Measurements from ENCODE around the gene EFCAB12. TPM values are rescaled to one million over a fixed set of nuclear protein-coding genes. Genes with fewer than 3 reads are reported as not detected.
A peak's percentile ranks its signal among the peaks of the same experiment; 100 is the strongest.

EFCAB12 gene
- total RNA-seq, 2 experiments from 2014 or later: 1.1 to 2.5 TPM

GRCh38 chr3:129422897-129423296 lies 5.5 kb downstream of the EFCAB12 start:
- ChIA-PET CTCF (ENCODE audit: unreplicated experiment) (no interaction called here), POLR2A (interaction anchor here (0.6 to 1.6 kb wide), 6 partner anchors 8 to 693 kb away, joined by 3 to 5 read pairs (median 4); no protein-coding TSS in a partner anchor)
- H3K4me1 ChIP-seq (ENCODE audit: insufficient read depth, low read length, poor library complexity, severe bottlenecking): peaks cover 24% of the 10 kb centered on the region
- no peak for TF ChIP-seq CTCF (conservative IDR thresholded peaks at IDR 0.05; ENCODE audit: low read length)
- no peak for TF ChIP-seq EZH2phosphoT487 (IDR thresholded peaks at IDR 0.05; ENCODE audit: borderline replicate concordance, low read depth, low read length)
- peaks cover 11% of the 10 kb centered on the region for H3K36me3 ChIP-seq (ENCODE audit: insufficient read depth, low read length)
- H2AFZ ChIP-seq (ENCODE audit: low read length): no peak overlapping the region
- DNase-seq (ENCODE audit: low spot score): no peak
- H3K4me2 ChIP-seq (ENCODE audit: low read length): no peak overlapping the region
- H3K9me3 ChIP-seq (ENCODE audit: low read length): peaks cover 7% of the 10 kb centered on the region; the same call in 1 of the 2 replicates
- H3K27ac ChIP-seq (ENCODE audit: low read depth, low read length, poor library complexity, severe bottlenecking): no peak overlapping the region
- no TSS peak for BruUV-seq (replicated peaks)
- H3K79me2 ChIP-seq (ENCODE audit: insufficient read depth, low read depth, low read length): no peaks in the 10 kb centered on the region
- H3K9me2 ChIP-seq (ENCODE audit: insufficient read depth, low read length): no peaks in the 10 kb centered on the region
- H4K20me1 ChIP-seq (ENCODE audit: insufficient read depth, low read length): no peaks in the 10 kb centered on the region
- H3K4me3 ChIP-seq (ENCODE audit: low read depth, low read length, poor library complexity, severe bottlenecking): no peak overlapping the region
- intact Hi-C loops (cut with micrococcal nuclease; ENCODE audit: unreplicated experiment): no loop called here

- Histone ChIP-seq H2AFZ (ENCODE audit: low read length) (no peak overlapping the region), H3K4me3 (ENCODE audit: low read depth, low read length, poor library complexity, severe bottlenecking) (no peak overlapping the region), H3K9me3 (ENCODE audit: low read length) (peaks cover 7% of the 10 kb centered on the region; the same call in 1 of the 2 replicates), H3K36me3 (ENCODE audit: insufficient read depth, low read length) (peaks cover 8% of the 10 kb centered on the region; the same call in 1 of the 2 replicates), H3K4me1 (ENCODE audit: insufficient read depth, low read length, poor library complexity, severe bottlenecking) (peaks cover 24% of the 10 kb centered on the region), H3K79me2 (ENCODE audit: insufficient read depth, low read depth, low read length) (no peaks in the 10 kb centered on the region), H3K9me2 (ENCODE audit: insufficient read depth, low read length) (no peaks in the 10 kb centered on the region), H3K27ac (ENCODE audit: low read depth, low read length, poor library complexity, severe bottlenecking) (no peak overlapping the region), H3K4me2 (ENCODE audit: low read length) (no peak overlapping the region), H4K20me1 (ENCODE audit: insufficient read depth, low read length) (no peaks in the 10 kb centered on the region)
- intact Hi-C loops (cut with micrococcal nuclease; ENCODE audit: unreplicated experiment): no loop called here
- peak; percentile 53; the same call in 1 of the 2 replicates for TF ChIP-seq CTCF (conservative IDR thresholded peaks at IDR 0.05; ENCODE audit: low read length)
- TF ChIP-seq EZH2phosphoT487 (IDR thresholded peaks at IDR 0.05; ENCODE audit: borderline replicate concordance, low read depth, low read length): no peak
- no TSS peak for BruUV-seq (replicated peaks)
- ChIA-PET CTCF (ENCODE audit: unreplicated experiment) (no interaction called here), POLR2A (interaction anchor here (1.1 to 1.6 kb wide), 5 partner anchors 9 to 22 kb away, joined by 3 to 5 read pairs (median 4); no protein-coding TSS in a partner anchor)
- no peak for DNase-seq (ENCODE audit: low spot score)
Measured at GRCh38 chr3:129421988-129422745, 6.3 kb downstream of the EFCAB12 start.
